ENCODE results near the gene MRGPRX4.
"Not testable (repeated sequence)": the region's sequence is repeated elsewhere in the genome, so short reads cannot be mapped to it uniquely, and the experiment has no call there.

MRGPRX4 gene

GRCh38 chr11:18172666-18173065 is at the start of gene MRGPRX4:
Gene MRGPRX4 (plus strand): TSS chr11:18172837. CDS start chr11:18173257, 420 bp downstream.
- Histone ChIP-seq H3K4me1 (ENCODE audit: control insufficient read depth, insufficient read depth, low read length, unreplicated experiment) (no peaks in the 10 kb centered on the region), H2AFZ (ENCODE audit: low read length, unreplicated experiment) (no peak within 1 kb of the TSS), H3K4me3 (ENCODE audit: low read depth, low read length) (no peak within 1 kb of the TSS), H3K79me2 (ENCODE audit: control insufficient read depth, insufficient read depth, low read length, unreplicated experiment) (no peaks in the 10 kb centered on the region), H3K27ac (ENCODE audit: low read depth, low read length) (no peak within 1 kb of the TSS), H3K36me3 (ENCODE audit: insufficient read depth, low read length) (no peaks in the 10 kb centered on the region), H3K27me3 (ENCODE audit: insufficient read depth, low read length) (peaks cover 90% of the 10 kb centered on the region)

- H3K27me3 ChIP-seq (ENCODE audit: insufficient read depth, low read length): peaks cover 73% of the 10 kb centered on the region
- H3K4me3 ChIP-seq (ENCODE audit: low read depth, low read length); H3K36me3 ChIP-seq (ENCODE audit: insufficient read depth, low read length); H3K4me1 ChIP-seq (ENCODE audit: control insufficient read depth, insufficient read depth, low read length, unreplicated experiment); H2AFZ ChIP-seq (ENCODE audit: low read length, unreplicated experiment); H3K27ac ChIP-seq (ENCODE audit: low read depth, low read length); H3K79me2 ChIP-seq (ENCODE audit: control insufficient read depth, insufficient read depth, low read length, unreplicated experiment): not testable (repeated sequence)
These were observed 41.5 kb upstream of the MRGPRX4 start for GRCh38 chr11:18131115-18131514.

DNA sequence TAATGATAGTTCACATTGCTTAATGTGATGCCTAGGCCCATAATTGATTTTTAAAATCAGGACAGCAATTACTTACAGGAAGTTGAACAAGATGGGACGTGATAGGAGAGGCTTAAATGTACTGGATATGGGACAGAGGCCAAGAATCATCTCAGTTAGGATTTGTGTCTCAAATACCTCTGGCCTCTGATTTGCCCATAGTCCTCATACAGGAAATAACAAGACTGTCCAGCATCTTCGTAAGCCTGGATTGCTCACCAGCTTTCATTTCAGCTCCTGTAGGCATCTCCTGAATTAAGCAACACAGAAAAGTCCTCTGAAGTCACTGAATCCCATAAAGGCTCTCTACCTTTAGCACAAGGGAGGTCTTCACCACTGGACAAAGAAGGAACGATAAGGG is 40.3 kb upstream of the MRGPRX4 start, which contains the start of gene MRGPRX3:
MRGPRX3 (plus strand) TSS at position 231 of the 400 bp plus-strand sequence. CDS start 4,632 bp downstream, outside the sequence.
- Histone ChIP-seq H3K4me1 (ENCODE audit: control insufficient read depth, insufficient read depth, low read length, unreplicated experiment) (no peaks in the 10 kb centered on the region), H3K27me3 (ENCODE audit: insufficient read depth, low read length) (peaks cover 84% of the 10 kb centered on the region), H3K36me3 (ENCODE audit: insufficient read depth, low read length) (no peaks in the 10 kb centered on the region), H3K27ac (ENCODE audit: low read depth, low read length) (no peak within 1 kb of the TSS), H3K79me2 (ENCODE audit: control insufficient read depth, insufficient read depth, low read length, unreplicated experiment) (no peaks in the 10 kb centered on the region), H3K4me3 (ENCODE audit: low read depth, low read length) (no peak within 1 kb of the TSS), H2AFZ (ENCODE audit: low read length, unreplicated experiment) (no peak within 1 kb of the TSS)

GRCh38 chr11:18135308-18135707 is 37.3 kb upstream of the MRGPRX4 start:
- H3K27me3 ChIP-seq (ENCODE audit: insufficient read depth, low read length): peaks cover 84% of the 10 kb centered on the region
- no peak overlapping the region for H3K4me3 ChIP-seq (ENCODE audit: low read depth, low read length)
- no peak overlapping the region for H2AFZ ChIP-seq (ENCODE audit: low read length, unreplicated experiment)
- H3K4me1 ChIP-seq (ENCODE audit: control insufficient read depth, insufficient read depth, low read length, unreplicated experiment): no peaks in the 10 kb centered on the region
- H3K27ac ChIP-seq (ENCODE audit: low read depth, low read length): no peak overlapping the region
- no peaks in the 10 kb centered on the region for H3K79me2 ChIP-seq (ENCODE audit: control insufficient read depth, insufficient read depth, low read length, unreplicated experiment)
- no peaks in the 10 kb centered on the region for H3K36me3 ChIP-seq (ENCODE audit: insufficient read depth, low read length)

DNA sequence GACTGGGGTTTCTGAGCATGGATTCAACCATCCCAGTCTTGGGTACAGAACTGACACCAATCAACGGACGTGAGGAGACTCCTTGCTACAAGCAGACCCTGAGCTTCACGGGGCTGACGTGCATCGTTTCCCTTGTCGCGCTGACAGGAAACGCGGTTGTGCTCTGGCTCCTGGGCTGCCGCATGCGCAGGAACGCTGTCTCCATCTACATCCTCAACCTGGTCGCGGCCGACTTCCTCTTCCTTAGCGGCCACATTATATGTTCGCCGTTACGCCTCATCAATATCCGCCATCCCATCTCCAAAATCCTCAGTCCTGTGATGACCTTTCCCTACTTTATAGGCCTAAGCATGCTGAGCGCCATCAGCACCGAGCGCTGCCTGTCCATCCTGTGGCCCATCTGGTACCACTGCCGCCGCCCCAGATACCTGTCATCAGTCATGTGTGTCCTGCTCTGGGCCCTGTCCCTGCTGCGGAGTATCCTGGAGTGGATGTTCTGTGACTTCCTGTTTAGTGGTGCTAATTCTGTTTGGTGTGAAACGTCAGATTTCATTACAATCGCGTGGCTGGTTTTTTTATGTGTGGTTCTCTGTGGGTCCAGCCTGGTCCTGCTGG is 35.3 kb upstream of the MRGPRX4 start:
- no peak overlapping the region for H3K4me3 ChIP-seq (ENCODE audit: low read depth, low read length)
- H3K36me3 ChIP-seq (ENCODE audit: insufficient read depth, low read length): no peaks in the 10 kb centered on the region
- H3K79me2 ChIP-seq (ENCODE audit: control insufficient read depth, insufficient read depth, low read length, unreplicated experiment): no peaks in the 10 kb centered on the region
- no peaks in the 10 kb centered on the region for H3K4me1 ChIP-seq (ENCODE audit: control insufficient read depth, insufficient read depth, low read length, unreplicated experiment)
- H3K27ac ChIP-seq (ENCODE audit: low read depth, low read length): no peak overlapping the region
- peaks cover 77% of the 10 kb centered on the region for H3K27me3 ChIP-seq (ENCODE audit: insufficient read depth, low read length)
- H2AFZ ChIP-seq (ENCODE audit: low read length, unreplicated experiment): no peak overlapping the region

DNA sequence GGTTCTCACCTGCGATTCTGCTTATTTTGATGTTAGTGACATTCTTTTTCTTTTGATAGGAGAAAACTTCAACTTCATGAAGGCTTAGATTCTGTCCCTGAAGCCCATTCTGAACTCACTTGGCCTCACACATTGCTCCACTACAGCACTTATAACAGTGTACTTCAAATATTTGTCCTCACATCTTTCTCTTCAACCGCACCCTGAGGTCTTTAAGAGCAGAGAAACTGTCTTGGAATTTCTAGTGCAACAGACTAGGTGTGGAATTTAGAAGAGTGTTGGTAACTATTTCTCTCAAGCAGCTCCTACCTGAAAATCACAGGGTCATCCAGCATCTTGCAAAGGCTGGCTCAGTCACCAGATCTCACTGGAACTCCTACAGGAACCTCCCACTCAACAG is 32.5 kb upstream of the MRGPRX4 start:
- Histone ChIP-seq H2AFZ (ENCODE audit: low read length, unreplicated experiment) (no peak overlapping the region), H3K27me3 (ENCODE audit: insufficient read depth, low read length) (peaks cover 59% of the 10 kb centered on the region), H3K79me2 (ENCODE audit: control insufficient read depth, insufficient read depth, low read length, unreplicated experiment) (no peaks in the 10 kb centered on the region), H3K27ac (ENCODE audit: low read depth, low read length) (no peak overlapping the region), H3K4me3 (ENCODE audit: low read depth, low read length) (no peak overlapping the region), H3K4me1 (ENCODE audit: control insufficient read depth, insufficient read depth, low read length, unreplicated experiment) (no peaks in the 10 kb centered on the region), H3K36me3 (ENCODE audit: insufficient read depth, low read length) (no peaks in the 10 kb centered on the region)

GRCh38 chr11:18144243-18144642 is 28.4 kb upstream of the MRGPRX4 start:
- no peak overlapping the region for H3K4me3 ChIP-seq (ENCODE audit: low read depth, low read length)
- no peaks in the 10 kb centered on the region for H3K79me2 ChIP-seq (ENCODE audit: control insufficient read depth, insufficient read depth, low read length, unreplicated experiment)
- H2AFZ ChIP-seq (ENCODE audit: low read length, unreplicated experiment): no peak overlapping the region
- H3K4me1 ChIP-seq (ENCODE audit: control insufficient read depth, insufficient read depth, low read length, unreplicated experiment): no peaks in the 10 kb centered on the region
- no peak overlapping the region for H3K27ac ChIP-seq (ENCODE audit: low read depth, low read length)
- H3K27me3 ChIP-seq (ENCODE audit: insufficient read depth, low read length): peaks cover 66% of the 10 kb centered on the region
- H3K36me3 ChIP-seq (ENCODE audit: insufficient read depth, low read length): no peaks in the 10 kb centered on the region

- Histone ChIP-seq H3K4me3 (ENCODE audit: low read depth, low read length) (no peak overlapping the region), H2AFZ (ENCODE audit: low read length, unreplicated experiment) (no peak overlapping the region), H3K36me3 (ENCODE audit: insufficient read depth, low read length) (no peaks in the 10 kb centered on the region), H3K79me2 (ENCODE audit: control insufficient read depth, insufficient read depth, low read length, unreplicated experiment) (no peaks in the 10 kb centered on the region), H3K27ac (ENCODE audit: low read depth, low read length) (no peak overlapping the region), H3K27me3 (ENCODE audit: insufficient read depth, low read length) (peaks cover 66% of the 10 kb centered on the region), H3K4me1 (ENCODE audit: control insufficient read depth, insufficient read depth, low read length, unreplicated experiment) (no peaks in the 10 kb centered on the region)
These were observed 27.6 kb upstream of the MRGPRX4 start for GRCh38 chr11:18145025-18145424.

DNA sequence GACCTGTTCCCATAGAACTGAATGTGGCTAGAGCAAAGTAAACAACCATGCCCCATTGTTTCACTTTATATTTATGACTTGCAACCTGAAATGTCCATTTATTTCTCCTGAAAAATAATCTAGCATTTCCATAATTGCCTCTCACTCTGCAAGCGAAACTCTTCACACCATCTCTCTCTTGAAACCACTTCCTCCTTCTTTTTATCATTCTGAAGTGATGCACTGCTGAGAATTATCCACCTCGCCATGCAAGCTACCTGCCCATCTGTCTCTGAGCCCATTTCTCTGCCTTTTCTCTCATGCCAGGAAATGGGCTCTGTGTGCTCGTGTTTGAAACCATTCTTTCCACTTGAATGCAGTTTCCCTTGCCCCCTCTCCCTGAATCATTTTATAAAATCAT is 26.8 kb upstream of the MRGPRX4 start:
- Histone ChIP-seq H3K4me3 (ENCODE audit: low read depth, low read length) (no peak overlapping the region), H3K79me2 (ENCODE audit: control insufficient read depth, insufficient read depth, low read length, unreplicated experiment) (no peaks in the 10 kb centered on the region), H3K36me3 (ENCODE audit: insufficient read depth, low read length) (no peaks in the 10 kb centered on the region), H3K4me1 (ENCODE audit: control insufficient read depth, insufficient read depth, low read length, unreplicated experiment) (no peaks in the 10 kb centered on the region), H2AFZ (ENCODE audit: low read length, unreplicated experiment) (no peak overlapping the region), H3K27ac (ENCODE audit: low read depth, low read length) (no peak overlapping the region), H3K27me3 (ENCODE audit: insufficient read depth, low read length) (peaks cover 68% of the 10 kb centered on the region)

- Histone ChIP-seq H3K27ac (ENCODE audit: low read depth, low read length) (no peak overlapping the region), H3K79me2 (ENCODE audit: control insufficient read depth, insufficient read depth, low read length, unreplicated experiment) (no peaks in the 10 kb centered on the region), H2AFZ (ENCODE audit: low read length, unreplicated experiment) (no peak overlapping the region), H3K27me3 (ENCODE audit: insufficient read depth, low read length) (peaks cover 92% of the 10 kb centered on the region), H3K4me3 (ENCODE audit: low read depth, low read length) (no peak overlapping the region), H3K36me3 (ENCODE audit: insufficient read depth, low read length) (no peaks in the 10 kb centered on the region), H3K4me1 (ENCODE audit: control insufficient read depth, insufficient read depth, low read length, unreplicated experiment) (no peaks in the 10 kb centered on the region)
These were observed 21.1 kb upstream of the MRGPRX4 start for GRCh38 chr11:18151581-18151980.

GRCh38 chr11:18168372-18168771 is 4.3 kb upstream of the MRGPRX4 start:
- H3K27ac ChIP-seq (ENCODE audit: low read depth, low read length): no peak overlapping the region
- no peaks in the 10 kb centered on the region for H3K36me3 ChIP-seq (ENCODE audit: insufficient read depth, low read length)
- H3K79me2 ChIP-seq (ENCODE audit: control insufficient read depth, insufficient read depth, low read length, unreplicated experiment): no peaks in the 10 kb centered on the region
- no peak overlapping the region for H3K4me3 ChIP-seq (ENCODE audit: low read depth, low read length)
- no peaks in the 10 kb centered on the region for H3K4me1 ChIP-seq (ENCODE audit: control insufficient read depth, insufficient read depth, low read length, unreplicated experiment)
- no peak overlapping the region for H2AFZ ChIP-seq (ENCODE audit: low read length, unreplicated experiment)
- H3K27me3 ChIP-seq (ENCODE audit: insufficient read depth, low read length): peaks cover 69% of the 10 kb centered on the region
